Body of pancreas (tissue), 4 donors: ENCODE data around the gene MORN1. TPM values are rescaled to one million over a fixed set of nuclear protein-coding genes. Genes with fewer than 3 reads are reported as not detected.

ENCODE experiments used
- ATAC-seq: fragments of 150-250 bp; one replicate; pipeline ENCODE4 v1.9.1; 2016
- DNase-seq, 4 donors: peaks; one replicate each; pipeline ENCODE4 v3.0.0-alpha.2; 2019
- H3K27ac ChIP-seq, 4 donors: fragments of 200-600 bp; sonication (generic); 1 replicate in 3 of 4; 2 replicates in 1 of 4; pipeline versions ENCODE4 v1.5.1 to v1.6.1; 2016 to 2019; ENCODE audit warnings: mild to moderate bottlenecking in 1 of 4, mixed read lengths in 1 of 4, moderate library complexity in 1 of 4
- H3K27me3 ChIP-seq, 2 donors: fragments of 200-600 bp; sonication (generic); one replicate each; pipeline ENCODE4 v1.6.0; 2016; ENCODE audit warnings: mild to moderate bottlenecking in 1 of 2
- H3K36me3 ChIP-seq, 2 donors: fragments of 200-600 bp; sonication (generic); replicated peaks in 1 of 2; 2 replicates each; pipeline ENCODE4 v1.5.1; 2016; ENCODE audit warnings: low read depth in 2 of 2; ENCODE audit not compliant: insufficient read depth in 1 of 2
- H3K4me1 ChIP-seq: fragments of 200-600 bp; sonication (generic); one replicate; pipeline ENCODE4 v1.6.0; 2016
- H3K4me3 ChIP-seq, 2 donors: fragments of 200-600 bp; sonication (generic); 1 replicate in 1 of 2; 2 replicates in 1 of 2; pipeline ENCODE4 v1.5.1; 2016 to 2019
- H3K9me3 ChIP-seq, 3 donors: fragments of 200-600 bp; sonication (generic); 1 replicate in 2 of 3; 2 replicates in 1 of 3; pipeline ENCODE4 v1.5.1; 2016
- POLR2A ChIP-seq, 3 donors: fragments of 450-650 bp; IDR thresholded peaks; one replicate each; pipeline ENCODE4 v1.6.1; 2016; ENCODE audit warnings: antibody characterized with exemption in 3 of 3, mild to moderate bottlenecking in 2 of 3
- WGBS, 2 donors: methylation state at CpG; one replicate each; pipeline ENCODE4 v1.1.5; 2017; 5-methylcytosine and 5-hydroxymethylcytosine counted together
- intact Hi-C: fragments of 100-400 bp; cut with DNase I; formaldehyde crosslinking; loops from one replicate; pipeline ENCODE4 v1.15.1; 2023
- total RNA-seq, 2 donors: library from RNA; depleted of rRNA; stranded (reverse); fragments of >200 nt; gene quantifications; one replicate each; pipeline ENCODE4 v1.1.0, GENCODE V29; 2016
- TF ChIP-seq, protein P1 (sequence below), 7 experiments: fragments of 450-650 bp in 4 of 7; fragments of 200-600 bp in 3 of 7; sonication (generic) in 3 of 7; IDR thresholded peaks; one replicate each; pipeline ENCODE4 v1.5.1; 2016 to 2019; ENCODE audit warnings: antibody characterized with exemption in 7 of 7

Gene MORN1
- total RNA-seq, 2 donors from 2014 or later: 7.0 to 17.8 TPM

DNA sequence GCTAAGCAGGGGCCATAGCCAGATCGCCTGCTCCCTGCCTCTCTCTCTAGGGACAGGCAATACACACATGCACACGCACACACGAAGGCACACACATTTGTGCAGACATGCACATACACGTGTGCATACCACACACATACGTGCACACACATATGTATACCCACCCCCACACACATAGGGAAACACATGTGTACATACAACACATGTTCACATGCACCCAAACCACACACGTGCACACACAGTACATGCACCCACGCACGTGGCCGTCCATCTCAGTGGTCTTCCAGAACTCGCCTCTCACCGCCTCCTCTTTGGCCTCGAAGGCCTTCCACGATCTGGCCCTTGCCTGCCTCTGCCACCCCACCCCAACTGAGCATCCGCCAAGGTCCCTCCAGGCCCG lies 46.3 kb upstream of the MORN1 start:
- TF ChIP-seq, protein P1, sequence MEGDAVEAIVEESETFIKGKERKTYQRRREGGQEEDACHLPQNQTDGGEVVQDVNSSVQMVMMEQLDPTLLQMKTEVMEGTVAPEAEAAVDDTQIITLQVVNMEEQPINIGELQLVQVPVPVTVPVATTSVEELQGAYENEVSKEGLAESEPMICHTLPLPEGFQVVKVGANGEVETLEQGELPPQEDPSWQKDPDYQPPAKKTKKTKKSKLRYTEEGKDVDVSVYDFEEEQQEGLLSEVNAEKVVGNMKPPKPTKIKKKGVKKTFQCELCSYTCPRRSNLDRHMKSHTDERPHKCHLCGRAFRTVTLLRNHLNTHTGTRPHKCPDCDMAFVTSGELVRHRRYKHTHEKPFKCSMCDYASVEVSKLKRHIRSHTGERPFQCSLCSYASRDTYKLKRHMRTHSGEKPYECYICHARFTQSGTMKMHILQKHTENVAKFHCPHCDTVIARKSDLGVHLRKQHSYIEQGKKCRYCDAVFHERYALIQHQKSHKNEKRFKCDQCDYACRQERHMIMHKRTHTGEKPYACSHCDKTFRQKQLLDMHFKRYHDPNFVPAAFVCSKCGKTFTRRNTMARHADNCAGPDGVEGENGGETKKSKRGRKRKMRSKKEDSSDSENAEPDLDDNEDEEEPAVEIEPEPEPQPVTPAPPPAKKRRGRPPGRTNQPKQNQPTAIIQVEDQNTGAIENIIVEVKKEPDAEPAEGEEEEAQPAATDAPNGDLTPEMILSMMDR (IDR thresholded peaks at IDR 0.05): no peak
- TF ChIP-seq POLR2A (IDR thresholded peaks at IDR 0.05): no peak
- no peaks in the 10 kb centered on the region for H3K27me3 ChIP-seq
- no peak overlapping the region for H3K4me3 ChIP-seq
- no peaks in the 10 kb centered on the region for H3K4me1 ChIP-seq
- DNase-seq (no peak), ATAC-seq (no peak)
- no peaks in the 10 kb centered on the region for H3K9me3 ChIP-seq
- H3K36me3 ChIP-seq: no peaks in the 10 kb centered on the region
- WGBS, 2 donors: 74 to 77% methylated on average over 15 of the region's 15 CpGs
- H3K27ac ChIP-seq: no peak overlapping the region
- intact Hi-C loops: no loop called here

GRCh38 chr1:2436876-2437275 lies 45.5 kb upstream of the MORN1 start:
- no peaks in the 10 kb centered on the region for H3K4me1 ChIP-seq
- TF ChIP-seq POLR2A (IDR thresholded peaks at IDR 0.05): no peak
- TF ChIP-seq, protein P1 (IDR thresholded peaks at IDR 0.05): no peak
- no peaks in the 10 kb centered on the region for H3K27me3 ChIP-seq
- intact Hi-C loops: no loop called here
- no peak overlapping the region for H3K27ac ChIP-seq
- DNase-seq (no peak), ATAC-seq (no peak)
- no peaks in the 10 kb centered on the region for H3K36me3 ChIP-seq
- 53 to 83% methylated on average over 4 to 6 of the region's 7 CpGs for WGBS, 2 donors
- no peaks in the 10 kb centered on the region for H3K9me3 ChIP-seq
- H3K4me3 ChIP-seq: no peak overlapping the region

- no peak overlapping the region for H3K27ac ChIP-seq
- H3K9me3 ChIP-seq: no peaks in the 10 kb centered on the region
- no peak for TF ChIP-seq POLR2A (IDR thresholded peaks at IDR 0.05)
- TF ChIP-seq, protein P1 (IDR thresholded peaks at IDR 0.05): no peak
- no peaks in the 10 kb centered on the region for H3K27me3 ChIP-seq
- no peak overlapping the region for H3K4me3 ChIP-seq
- 37 to 40% methylated on average over 2 of the region's 2 CpGs for WGBS, 2 donors
- ATAC-seq: no peak
- no peaks in the 10 kb centered on the region for H3K36me3 ChIP-seq
- intact Hi-C loops: no loop called here
- DNase-seq: no peak
- no peaks in the 10 kb centered on the region for H3K4me1 ChIP-seq
Observed at GRCh38 chr1:2435746-2436355, 44.5 kb upstream of the MORN1 start.

- no peak for TF ChIP-seq POLR2A (IDR thresholded peaks at IDR 0.05)
- TF ChIP-seq, protein P1 (IDR thresholded peaks at IDR 0.05): no peak
- Histone ChIP-seq H3K4me3 (no peak overlapping the region), H3K36me3 (no peaks in the 10 kb centered on the region), H3K27me3 (no peaks in the 10 kb centered on the region), H3K4me1 (no peaks in the 10 kb centered on the region), H3K27ac (no peak overlapping the region), H3K9me3 (no peaks in the 10 kb centered on the region)
- intact Hi-C loops: no loop called here
- DNase-seq (no peak), ATAC-seq (peak; percentile 21)
- 40 to 41% methylated on average over 1 to 9 of the region's 9 CpGs for WGBS, 2 donors
Observed at GRCh38 chr1:2435091-2435490, 43.7 kb upstream of the MORN1 start.
